ENCODE results near the gene PLEKHM3.
A peak's percentile ranks its signal among the peaks of the same experiment; 100 is the strongest.
"Not testable (repeated sequence)": the region's sequence is repeated elsewhere in the genome, so short reads cannot be mapped to it uniquely, and the experiment has no call there.

PLEKHM3 gene

DNA sequence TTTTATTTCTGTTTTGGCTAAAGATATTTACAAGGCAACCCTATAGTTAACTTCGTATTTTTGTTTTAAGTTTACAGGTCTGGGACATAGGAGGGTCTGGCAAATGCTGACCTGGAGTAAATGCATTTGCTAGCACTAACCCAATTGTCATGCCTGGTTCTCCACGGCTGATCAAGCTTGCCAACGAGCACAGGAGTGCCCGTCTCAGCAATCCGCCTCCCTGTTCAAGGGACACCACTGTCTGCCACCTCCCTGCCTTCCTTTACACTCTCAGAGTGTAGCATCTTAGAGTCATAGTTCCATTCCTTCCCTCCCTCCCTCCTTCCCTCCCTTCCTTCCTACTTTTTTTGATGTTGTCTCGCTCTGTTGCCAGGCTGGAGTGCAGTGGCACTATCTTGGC lies 104.6 kb downstream of the PLEKHM3 start:
- DNase-seq: no peak

DNA sequence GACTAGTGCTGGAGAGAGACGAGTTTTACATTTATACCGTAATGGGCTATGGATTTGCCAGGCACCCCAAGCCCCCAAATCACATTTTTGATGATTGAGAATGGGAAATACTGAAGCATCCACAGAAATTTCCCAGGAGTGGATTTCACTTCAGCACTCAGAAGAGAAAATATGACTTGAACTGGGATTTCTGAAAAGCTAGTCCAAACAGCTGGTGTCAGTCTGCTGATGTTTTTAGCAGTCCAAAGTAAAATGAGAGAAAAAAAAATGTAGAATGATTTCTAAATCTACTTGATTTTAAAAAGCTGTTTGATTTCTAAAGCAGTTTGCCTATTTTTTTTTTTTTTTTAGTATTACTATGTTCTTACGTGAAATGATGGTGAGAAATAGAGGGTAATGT lies 105.0 kb downstream of the PLEKHM3 start:
- DNase-seq: no peak

DNA sequence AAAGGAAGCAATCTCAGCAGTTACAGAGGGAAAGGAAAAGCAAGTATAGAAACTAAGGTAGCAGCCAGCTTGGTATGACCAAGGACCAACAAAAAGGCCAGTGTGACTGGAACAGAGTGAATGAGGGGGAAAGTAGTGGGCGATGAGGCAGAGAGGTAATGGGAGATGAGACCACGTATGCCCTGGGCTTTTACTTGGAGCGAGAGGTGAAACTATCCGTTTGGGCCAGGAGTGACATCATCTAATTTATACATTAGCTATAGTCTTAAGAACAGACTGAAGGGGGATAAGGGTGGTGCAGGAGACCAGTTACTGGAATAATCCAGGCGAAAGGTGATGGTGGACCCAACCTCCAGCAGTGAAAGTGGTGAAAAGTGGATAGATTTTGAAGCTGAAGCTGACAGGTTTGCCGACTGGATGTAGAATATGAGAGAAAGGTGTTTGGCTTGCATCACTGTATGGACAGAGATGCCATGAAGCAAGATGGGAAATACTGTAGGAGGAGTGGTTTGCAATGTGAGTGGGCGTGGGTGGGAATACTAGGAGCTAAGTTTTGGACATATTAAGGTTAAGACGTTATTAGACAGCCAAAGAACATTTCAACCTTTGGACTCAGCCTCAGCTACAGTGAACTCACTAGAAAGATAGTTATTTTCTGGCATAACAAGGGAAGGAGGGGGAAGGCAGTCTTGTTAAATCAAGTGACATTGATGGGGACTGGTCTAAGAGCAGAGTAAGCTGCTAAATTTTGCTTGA lies 106.0 kb downstream of the PLEKHM3 start:
- no peak for DNase-seq

- DNase-seq: no peak
Measured at GRCh38 chr2:207914716-207915115, 110.6 kb downstream of the PLEKHM3 start.

- DNase-seq: no peak
Measured at GRCh38 chr2:207913772-207914358, 111.5 kb downstream of the PLEKHM3 start.

GRCh38 chr2:207911856-207912255 lies 113.5 kb downstream of the PLEKHM3 start:
- no peak for DNase-seq

DNA sequence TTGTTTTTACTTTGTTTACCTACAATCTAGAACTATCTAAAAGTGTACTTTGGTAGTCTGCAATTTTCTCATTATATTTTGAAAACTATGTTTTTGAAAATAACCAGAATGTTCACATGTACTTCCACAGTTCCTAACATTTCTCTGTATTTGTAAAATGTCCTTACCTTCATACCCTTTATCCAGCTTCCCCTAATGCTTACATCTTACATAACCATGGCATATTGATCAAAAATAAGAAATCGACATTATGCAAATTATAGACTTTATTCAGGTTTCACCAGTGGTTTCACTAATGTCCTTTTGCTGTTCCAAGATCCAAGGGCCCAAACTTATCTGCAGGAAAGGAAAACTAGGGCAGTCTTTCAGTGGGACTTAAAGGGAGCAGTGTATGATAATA lies 114.1 kb downstream of the PLEKHM3 start:
- no peak for DNase-seq

GRCh38 chr2:207906495-207906894 lies 118.8 kb downstream of the PLEKHM3 start:
- not testable (repeated sequence) for DNase-seq

- DNase-seq: no peak
Measured at GRCh38 chr2:207905546-207905945, 119.8 kb downstream of the PLEKHM3 start.

DNA sequence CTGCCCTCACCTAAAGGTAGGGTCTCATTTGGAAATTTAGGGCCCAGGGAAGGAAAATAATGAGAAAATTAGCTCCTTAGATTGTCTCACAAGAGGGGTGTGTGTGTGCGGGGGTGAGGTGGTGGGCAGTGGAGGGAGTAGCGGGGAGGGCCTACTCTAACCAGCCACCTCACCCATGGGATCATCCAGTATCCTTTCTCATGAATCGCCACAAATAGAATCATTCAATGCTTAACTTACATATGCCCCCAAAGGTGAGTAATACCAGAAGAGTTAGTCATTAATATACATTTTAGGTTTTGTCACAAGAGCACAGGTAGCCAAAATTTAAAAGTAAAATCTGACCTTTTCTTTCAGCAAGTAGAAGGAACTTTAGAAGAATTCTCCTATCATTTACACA lies 122.1 kb downstream of the PLEKHM3 start:
- DNase-seq: no peak

DNA sequence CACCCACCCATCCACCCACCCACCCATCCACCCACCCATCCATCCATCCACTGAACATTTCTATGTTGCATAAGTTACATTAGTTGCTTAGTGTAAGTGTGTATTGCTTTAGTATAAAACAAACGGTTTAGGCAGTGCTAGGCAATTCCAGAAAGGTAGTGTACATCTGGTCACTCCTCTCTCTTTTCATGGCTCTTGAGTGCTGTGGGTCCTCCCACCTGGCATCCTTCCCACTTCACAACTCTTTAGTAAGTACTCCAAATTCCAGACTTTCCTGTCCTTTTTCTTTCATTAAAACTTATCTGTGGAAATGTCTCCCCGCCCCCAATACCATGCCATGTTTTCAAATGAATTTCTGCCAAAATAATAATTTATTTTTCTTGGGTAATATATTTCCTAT lies 122.5 kb downstream of the PLEKHM3 start:
- no peak for DNase-seq

DNA sequence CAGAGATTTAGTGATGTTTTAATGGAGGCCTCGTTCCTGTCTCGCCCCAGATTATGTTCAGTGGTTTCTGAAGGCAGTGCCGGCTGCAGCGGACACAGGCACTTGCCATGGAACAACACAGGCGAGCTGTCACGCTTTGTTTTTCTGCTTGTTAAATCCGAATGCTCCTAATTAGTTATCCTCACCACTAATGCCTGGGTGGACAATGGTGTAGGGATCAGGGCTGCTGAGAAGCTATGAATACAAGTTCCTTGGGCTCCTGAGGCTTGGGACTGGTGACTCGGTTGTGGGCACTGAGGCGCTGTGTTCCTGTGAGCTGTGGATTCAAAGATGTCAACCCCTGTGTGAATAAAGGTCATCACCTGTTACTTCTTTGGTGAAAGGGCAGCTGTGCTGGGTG lies 123.5 kb downstream of the PLEKHM3 start:
- DNase-seq: no peak

DNA sequence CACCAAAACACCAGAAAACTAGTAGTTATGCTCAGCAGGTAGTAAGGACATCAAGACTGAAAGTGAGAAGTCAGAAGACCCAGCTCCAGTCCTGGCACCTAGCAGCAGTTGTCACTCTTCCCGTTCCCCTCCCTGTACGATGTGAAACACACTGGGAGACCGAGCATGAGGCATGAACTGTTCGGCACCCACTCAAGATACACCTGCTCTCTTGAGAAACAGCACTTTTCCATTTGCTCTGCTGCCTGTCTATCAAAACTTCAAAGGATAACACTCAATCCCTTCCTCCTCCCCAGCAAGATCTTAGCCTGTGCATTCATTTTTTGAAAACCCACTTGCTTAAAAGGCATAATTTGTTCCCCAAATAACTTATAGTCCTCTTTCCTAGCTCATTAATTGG lies 123.9 kb downstream of the PLEKHM3 start:
- no peak for DNase-seq

GRCh38 chr2:207898354-207898695 lies 127.0 kb downstream of the PLEKHM3 start:
- DNase-seq: no peak

DNA sequence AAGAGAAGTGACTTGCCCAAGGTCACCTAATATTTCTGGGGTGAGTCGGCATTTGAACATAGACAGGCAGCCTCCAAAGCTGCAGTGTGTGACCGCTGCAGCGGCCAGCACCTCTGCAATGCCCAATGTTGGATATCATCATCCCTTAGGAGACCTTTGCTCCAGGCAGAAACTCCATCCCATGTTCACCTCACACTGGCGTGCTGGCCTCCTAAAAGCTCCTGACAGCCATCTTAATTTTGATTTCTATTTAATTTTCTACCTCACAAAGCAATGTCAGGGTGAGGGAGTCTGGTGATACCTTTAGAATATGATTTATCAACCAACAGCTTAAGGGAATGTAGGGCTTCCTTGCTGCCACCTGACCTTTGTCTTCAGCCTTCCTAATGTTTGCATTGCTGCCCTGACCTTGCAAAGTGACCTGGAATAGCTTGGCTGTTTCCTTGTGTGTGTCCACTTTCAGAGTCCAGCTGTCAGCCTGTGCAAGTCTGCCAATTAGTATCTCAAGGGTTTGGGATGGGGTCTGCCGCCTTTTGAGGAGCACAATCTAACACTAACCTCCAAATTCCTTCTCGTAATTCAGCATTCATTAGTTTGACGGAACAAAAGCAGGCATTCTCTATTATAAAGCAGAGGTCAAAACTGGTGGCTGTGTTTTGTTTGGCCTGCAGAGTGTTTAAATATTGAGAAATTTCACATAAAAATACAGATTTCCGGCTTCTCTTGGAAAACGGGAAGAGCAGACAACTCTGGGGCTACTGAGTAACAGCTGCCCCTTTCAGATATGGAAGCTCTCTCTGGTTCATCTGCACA lies 127.6 kb downstream of the PLEKHM3 start:
- DNase-seq: no peak

- peak in 1 of 2 experiments; percentile 13 for DNase-seq
Measured at GRCh38 chr2:207896525-207897285, 128.6 kb downstream of the PLEKHM3 start.

DNA sequence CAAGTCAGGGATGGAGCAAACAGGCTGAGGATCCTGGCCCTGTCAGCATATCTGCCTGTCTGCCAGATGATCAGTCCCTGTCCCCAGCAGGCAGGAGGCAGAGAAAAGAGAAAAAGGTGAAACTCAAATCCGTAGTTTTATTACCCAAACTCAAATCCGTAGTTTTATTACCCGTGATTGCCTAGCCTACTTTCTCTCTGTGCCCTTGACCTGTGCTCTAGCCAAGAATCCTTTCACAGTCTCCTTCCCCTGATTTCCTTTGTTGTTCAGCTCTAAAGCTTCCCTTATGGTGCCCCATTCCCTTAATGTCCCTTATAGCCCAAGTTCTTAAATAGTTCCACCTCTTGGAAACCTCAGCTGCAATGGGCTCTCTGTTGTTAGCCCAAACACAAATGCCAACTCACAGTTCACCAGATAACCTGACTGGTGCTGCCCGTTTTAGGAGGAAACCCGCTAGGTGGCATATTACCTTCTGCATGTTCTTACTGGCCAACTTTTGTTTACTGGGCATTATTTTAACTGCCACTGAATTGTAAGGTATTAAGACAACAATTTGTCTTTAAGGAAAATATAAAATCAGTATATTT lies 130.0 kb downstream of the PLEKHM3 start:
- no peak for DNase-seq

DNA sequence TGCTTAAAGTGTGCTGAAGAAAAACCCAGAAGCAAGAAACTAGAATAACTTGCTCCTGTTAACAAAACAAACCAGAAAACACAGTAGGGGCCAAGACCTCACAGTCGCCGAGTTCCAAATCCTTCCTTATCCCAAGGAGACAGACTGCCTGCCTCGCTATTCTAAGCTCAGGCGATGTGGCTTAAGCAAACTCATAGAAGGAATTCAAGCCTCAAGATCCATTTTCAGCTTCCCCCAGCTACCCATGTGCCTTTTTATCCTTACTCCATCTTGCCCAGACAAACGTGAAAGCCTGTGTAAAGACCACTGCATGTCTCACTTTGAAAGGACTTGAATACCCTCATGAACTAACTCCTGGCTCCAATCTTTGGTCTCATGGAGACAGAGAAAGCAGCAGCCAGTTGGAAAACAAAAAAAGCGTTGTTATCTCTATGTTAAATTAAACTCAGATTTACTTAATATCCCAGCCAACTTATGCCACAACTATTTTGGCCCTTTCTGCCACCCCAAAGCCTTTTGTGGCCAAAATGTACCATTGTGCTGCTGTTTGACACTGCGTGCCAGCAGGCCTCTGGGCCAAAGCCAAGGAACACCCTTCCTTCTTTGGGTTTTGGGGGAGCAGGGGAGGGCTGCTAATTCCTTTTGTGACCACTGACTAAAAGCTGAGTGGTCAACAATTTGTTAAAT lies 132.5 kb downstream of the PLEKHM3 start:
- DNase-seq: no peak

DNA sequence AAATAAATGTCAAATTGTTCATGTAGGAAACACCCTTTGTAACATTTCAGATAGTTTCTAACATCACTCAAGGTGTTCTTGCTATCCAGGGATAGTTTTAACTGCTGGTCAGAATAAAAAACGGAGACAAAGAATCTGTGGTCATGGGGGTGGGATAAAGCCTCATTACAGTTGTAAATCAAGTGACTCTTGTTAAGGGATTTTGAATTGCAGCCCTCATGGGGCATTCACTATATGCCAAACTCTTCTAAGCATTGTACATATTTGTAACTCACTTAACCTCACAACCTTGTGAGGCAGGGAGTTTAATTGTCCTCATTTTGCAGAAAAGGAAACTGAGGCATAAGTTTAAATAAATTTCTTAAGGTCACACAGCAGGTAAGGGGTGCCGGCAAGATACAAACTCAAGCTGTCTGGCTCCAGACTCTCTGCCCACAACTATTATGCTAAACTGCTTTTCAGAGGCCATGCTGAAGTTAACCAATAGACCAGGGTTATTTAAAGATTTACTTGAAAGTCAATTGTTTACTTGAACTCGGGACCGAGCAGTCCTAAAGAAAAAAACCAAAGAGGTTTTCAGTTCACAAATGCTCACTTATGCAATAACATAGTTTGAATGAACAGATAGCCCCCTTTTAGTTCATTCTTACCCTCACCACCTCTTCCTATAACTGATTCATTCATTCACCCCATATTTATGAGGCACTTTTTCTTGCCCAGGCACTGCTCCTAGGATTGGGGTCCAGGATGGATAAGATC lies 134.1 kb downstream of the PLEKHM3 start:
- no peak for DNase-seq

DNA sequence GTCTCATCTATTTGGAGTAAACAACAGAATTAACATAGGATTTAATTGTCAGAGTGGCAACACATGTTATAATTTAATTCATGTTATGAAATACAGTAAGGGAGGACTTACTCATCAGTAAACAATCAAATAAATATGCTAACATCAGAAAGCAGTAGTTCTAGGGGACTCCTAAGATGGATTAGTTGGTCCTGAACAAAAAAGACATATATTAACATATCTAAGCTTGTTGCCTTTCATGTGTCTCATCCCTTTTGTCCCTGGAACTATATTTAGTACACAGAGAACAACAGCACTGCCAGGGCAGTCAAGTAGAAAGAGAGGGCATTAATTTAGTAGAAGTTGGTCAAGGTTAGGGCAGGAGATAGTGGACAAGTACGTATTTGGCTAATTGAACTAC lies 137.8 kb downstream of the PLEKHM3 start:
- no peak for DNase-seq

DNA sequence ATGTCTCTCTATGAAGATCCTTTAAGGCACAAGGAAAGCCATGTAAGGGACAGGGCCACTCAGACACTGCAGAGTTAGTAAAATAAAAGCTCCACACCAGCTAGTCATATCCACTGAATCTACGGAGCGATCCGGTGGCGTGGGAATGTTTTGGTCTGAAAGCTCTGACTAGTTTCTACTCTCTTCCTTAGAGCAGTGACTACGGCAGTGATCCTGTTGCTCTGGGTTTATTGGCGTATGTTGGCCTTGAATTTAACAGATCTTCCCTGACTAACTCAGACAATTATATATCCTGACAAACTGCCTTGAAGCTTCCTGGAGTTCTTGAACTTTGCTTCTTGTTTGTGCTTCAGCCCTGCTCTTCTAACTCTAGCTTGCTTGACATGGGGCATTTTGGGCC lies 140.3 kb downstream of the PLEKHM3 start:
- no peak for DNase-seq

GRCh38 chr2:207884127-207884526 lies 141.2 kb downstream of the PLEKHM3 start:
- no peak for DNase-seq
